ENCODE results near the gene MMS22L.

The MMS22L gene

GRCh38 chr6:97145691-97146090 is 137.3 kb downstream of the MMS22L start:
- DNase-seq (ENCODE audit: low read depth), result no peak

GRCh38 chr6:97141756-97142155 is 141.3 kb downstream of the MMS22L start:
- DNase-seq (ENCODE audit: low read depth), result no peak

GRCh38 chr6:97138581-97138980 is 144.4 kb downstream of the MMS22L start:
- DNase-seq (ENCODE audit: low read depth), result no peak

GRCh38 chr6:97136626-97137358 is 146.2 kb downstream of the MMS22L start:
- DNase-seq (ENCODE audit: low read depth), result no peak

- DNase-seq (ENCODE audit: low read depth), result no peak
Observed at GRCh38 chr6:97133067-97133466, 149.9 kb downstream of the MMS22L start.

- DNase-seq (ENCODE audit: low read depth), result no peak
Observed at GRCh38 chr6:97129106-97129505, 153.9 kb downstream of the MMS22L start.

GRCh38 chr6:97128507-97128906 is 154.5 kb downstream of the MMS22L start:
- no peak for DNase-seq (ENCODE audit: low read depth)

- DNase-seq (ENCODE audit: low read depth), result no peak
Observed at GRCh38 chr6:97123652-97124051, 159.4 kb downstream of the MMS22L start.

- DNase-seq (ENCODE audit: low read depth), result no peak
Observed at GRCh38 chr6:97123112-97123511, 159.9 kb downstream of the MMS22L start.

GRCh38 chr6:97120511-97120910 is 162.5 kb downstream of the MMS22L start:
- no peak for DNase-seq (ENCODE audit: low read depth)

- no peak for DNase-seq (ENCODE audit: low read depth)
Observed at GRCh38 chr6:97114645-97115044, 168.4 kb downstream of the MMS22L start.

- no peak for DNase-seq (ENCODE audit: low read depth)
Observed at GRCh38 chr6:97113170-97113569, 169.8 kb downstream of the MMS22L start.

GRCh38 chr6:97111243-97111642 is 171.8 kb downstream of the MMS22L start:
- DNase-seq (ENCODE audit: low read depth), result no peak

GRCh38 chr6:97110626-97111025 is 172.4 kb downstream of the MMS22L start:
- DNase-seq (ENCODE audit: low read depth), result no peak

GRCh38 chr6:97110149-97110548 is 172.9 kb downstream of the MMS22L start:
- DNase-seq (ENCODE audit: low read depth), result no peak

GRCh38 chr6:97109444-97109843 is 173.6 kb downstream of the MMS22L start:
- no peak for DNase-seq (ENCODE audit: low read depth)

GRCh38 chr6:97102145-97102790 is 180.7 kb downstream of the MMS22L start:
- no peak for DNase-seq (ENCODE audit: low read depth)

- DNase-seq (ENCODE audit: low read depth), result no peak
Observed at GRCh38 chr6:97100696-97101095, 182.3 kb downstream of the MMS22L start.

GRCh38 chr6:97097068-97098047 is 185.7 kb downstream of the MMS22L start:
- no peak for DNase-seq (ENCODE audit: low read depth)

GRCh38 chr6:97095311-97095850 is 187.6 kb downstream of the MMS22L start:
- no peak for DNase-seq (ENCODE audit: low read depth)

GRCh38 chr6:97094376-97094775 is 188.6 kb downstream of the MMS22L start:
- DNase-seq (ENCODE audit: low read depth), result no peak

GRCh38 chr6:97092673-97093305 is 190.2 kb downstream of the MMS22L start:
- no peak for DNase-seq (ENCODE audit: low read depth)

Data from activated gamma-delta T cell treated with anti-CD3 and anti-CD28 coated beads, Interleukin-2, amount 50 U/mL, for 16 hours (primary cell).